B cell (primary cell): Measurements from ENCODE around the gene RNF220. TPM values are rescaled to one million over a fixed set of nuclear protein-coding genes. Genes with fewer than 3 reads are reported as not detected.

Source experiments
- ATAC-seq: fragments of 200-7000 bp; cut with Tn5 transposase; one replicate; pipeline ENCODE4 v1.10.0; 2021; ENCODE audit warnings: low read depth, mild to moderate bottlenecking, moderate number of reproducible peaks, moderate library complexity
- CTCF ChIA-PET: fragments of 350-600 bp; sonication (Branson Sonifier 250); formaldehyde crosslinking; loops from one replicate; lab custom pipeline; 2021; ENCODE audit warnings: antibody characterized with exemption, inconsistent platforms; lab: Charles Lee
- POLR2A ChIA-PET: fragments of 350-600 bp; sonication (Branson Sonifier 250); formaldehyde crosslinking; loops from one replicate; lab custom pipeline; 2021; ENCODE audit warnings: antibody characterized with exemption; lab: Charles Lee
- DNase-seq: peaks from one replicate; pipeline ENCODE4 v3.0.0; 2013
- H2AFZ ChIP-seq: 2 replicates; pipeline ENCODE4 v1.6.1; 2012; ENCODE audit warnings: mild to moderate bottlenecking, low read depth, low read length; ENCODE audit not compliant: insufficient read depth, poor library complexity, severe bottlenecking
- H3K27ac ChIP-seq, 2 donors: 1 replicate in 1 of 2; 2 replicates in 1 of 2; pipeline ENCODE4 v1.5.1; 2012 to 2013; ENCODE audit warnings: low read length in 2 of 2, mild to moderate bottlenecking in 2 of 2, moderate library complexity in 1 of 2
- H3K27me3 ChIP-seq, 4 experiments: fragments of 200-600 bp in 1 of 4; sonication (generic) in 1 of 4; replicated peaks in 1 of 4; 1 replicate in 2 of 4; 2 replicates in 2 of 4; pipeline versions ENCODE4 v1.6.1 to v1.7.0; 2013 to 2016; ENCODE audit warnings: low read length in 3 of 4, mild to moderate bottlenecking in 2 of 4, mixed read lengths in 1 of 4, moderate library complexity in 1 of 4; ENCODE audit not compliant: insufficient read depth in 4 of 4, control insufficient read depth in 3 of 4; ENCODE audit errors: control extremely low read depth in 1 of 4
- H3K36me3 ChIP-seq, 2 experiments: replicated peaks in 1 of 2; 1 replicate in 1 of 2; 2 replicates in 1 of 2; pipeline versions ENCODE4 v1.6.1 to v1.7.1; 2013; ENCODE audit warnings: low read length in 1 of 2; ENCODE audit not compliant: insufficient read depth in 2 of 2, control insufficient read depth in 1 of 2; ENCODE audit errors: control extremely low read depth in 1 of 2, extremely low read depth in 1 of 2
- H3K4me1 ChIP-seq, 2 donors: fragments of 200-600 bp in 1 of 2; sonication (generic) in 1 of 2; 1 replicate in 1 of 2; 2 replicates in 1 of 2; pipeline versions ENCODE4 v1.5.1 to v1.6.1; 2013 to 2017; ENCODE audit warnings: low read length in 2 of 2; ENCODE audit not compliant: control insufficient read depth in 2 of 2, insufficient read depth in 2 of 2
- H3K4me2 ChIP-seq: replicated peaks from 2 replicates; pipeline ENCODE3; 2012; ENCODE audit warnings: mild to moderate bottlenecking, low read depth, low read length; ENCODE audit not compliant: poor library complexity, severe bottlenecking
- H3K4me3 ChIP-seq, 5 experiments: fragments of 200-600 bp in 1 of 5; sonication (generic) in 1 of 5; 1 replicate in 3 of 5; 2 replicates in 2 of 5; pipeline versions ENCODE4 v1.5.1 to v1.7.0; 2011 to 2016; ENCODE audit warnings: low read length in 4 of 5, mild to moderate bottlenecking in 4 of 5, low read depth in 2 of 5, control low read depth in 1 of 5, moderate library complexity in 1 of 5; ENCODE audit not compliant: insufficient read depth in 1 of 5; ENCODE audit errors: control extremely low read depth in 1 of 5, extremely low read depth in 1 of 5
- H3K79me2 ChIP-seq: fragments of 200-600 bp; sonication (generic); one replicate; pipeline ENCODE4 v1.6.0; 2016; ENCODE audit warnings: low read length; ENCODE audit not compliant: control insufficient read depth, insufficient read depth
- H3K9ac ChIP-seq: fragments of 200-600 bp; sonication (generic); 2 replicates; pipeline ENCODE4 v1.6.1; 2017; ENCODE audit warnings: mild to moderate bottlenecking, low read length, moderate library complexity
- H3K9me3 ChIP-seq, 3 donors: one replicate each; pipeline versions ENCODE4 v1.6.1 to v1.7.1; 2013; ENCODE audit warnings: low read length in 2 of 3; ENCODE audit not compliant: control insufficient read depth in 2 of 3, insufficient read depth in 1 of 3; ENCODE audit errors: control extremely low read depth in 1 of 3
- H4K20me1 ChIP-seq: 2 replicates; pipeline ENCODE4 v1.6.0; 2012; ENCODE audit warnings: mild to moderate bottlenecking, low read length; ENCODE audit not compliant: insufficient read depth, control insufficient read depth, poor library complexity, severe bottlenecking
- H3K27ac Mint-ChIP-seq: one replicate; pipeline ENCODE4 v1.8.0; 2021; ENCODE audit warnings: mixed read lengths
- H3K27me3 Mint-ChIP-seq: one replicate; pipeline ENCODE4 v1.8.0; 2021; ENCODE audit warnings: mixed read lengths
- H3K4me1 Mint-ChIP-seq: one replicate; pipeline ENCODE4 v1.8.0; 2021; ENCODE audit warnings: mixed read lengths
- H3K4me3 Mint-ChIP-seq: one replicate; pipeline ENCODE4 v1.8.0; 2021; ENCODE audit warnings: mixed read lengths
- H3K9me3 Mint-ChIP-seq: one replicate; pipeline ENCODE4 v1.8.0; 2022; ENCODE audit warnings: mixed read lengths; ENCODE audit not compliant: insufficient read depth
- CTCF ChIP-seq: fragments of 200-600 bp; IDR thresholded peaks from one replicate; pipeline ENCODE4 v1.8.0; 2022; ENCODE audit warnings: antibody characterized with exemption, mild to moderate bottlenecking
- EZH2 ChIP-seq: IDR thresholded peaks from 2 replicates; pipeline ENCODE4 v1.6.1; 2012; ENCODE audit warnings: borderline replicate concordance, low read depth, mild to moderate bottlenecking, moderate library complexity, low read length; ENCODE audit not compliant: insufficient read depth, poor library complexity, severe bottlenecking
- WGBS: methylation state at CpG from one replicate; pipeline ENCODE4 v1.1.5; 2013; ENCODE audit warnings: missing lambda C conversion rate; ENCODE audit not compliant: insufficient coverage; 5-methylcytosine and 5-hydroxymethylcytosine counted together
- intact Hi-C: fragments of 100-400 bp; cut with micrococcal nuclease; formaldehyde crosslinking; loops from one replicate; pipeline ENCODE4 v1.10.0; 2022
- polyA plus RNA-seq: library from polyadenylated mRNA; depleted of rRNA; stranded (reverse); fragments of >200 nt; gene quantifications from 2 replicates; pipeline ENCODE4 v1.2.3, GENCODE V29; 2012
- total RNA-seq, 2 donors: library from RNA; stranded (reverse); fragments of 120-200 nt in 1 of 2; gene quantifications; 1 replicate in 1 of 2; 2 replicates in 1 of 2; pipeline versions ENCODE4 v1.2.3 to v1.2.4, GENCODE V29; 2013 to 2022

The RNF220 gene
- total and polyA plus RNA-seq, 2 donors (not counting 1 experiment from before 2014, with no cell fraction given), result 115 to 141 TPM

GRCh38 chr1:44654621-44655187, 249.6 kb downstream of the RNF220 start:
- DNase-seq (no peak), ATAC-seq (no peak)
- H3K36me3 ChIP-seq, result peaks cover 0 to 15% of the 10 kb centered on the region in 2 experiments
- ChIA-PET POLR2A (no interaction called here), CTCF (interaction anchor here (1.1 to 1.6 kb wide), 3 partner anchors 20 to 67 kb away, joined by 3 to 5 read pairs (median 3); partner anchors contain the start of genes ARMH1 and TMEM53)
- H3K9ac ChIP-seq, result no peak overlapping the region
- H3K27ac Mint-ChIP-seq, result no peak overlapping the region
- H3K9me3 Mint-ChIP-seq, result no peaks in the 10 kb centered on the region
- 99% methylated on average over 33 of the region's 35 CpGs for WGBS
- no peaks in the 10 kb centered on the region for H3K4me1 ChIP-seq
- no peak overlapping the region for H2AFZ ChIP-seq
- intact Hi-C loops, result no loop called here
- no peaks in the 10 kb centered on the region for H3K9me3 ChIP-seq
- H3K27me3 ChIP-seq, result no peaks in the 10 kb centered on the region
- no peaks in the 10 kb centered on the region for H3K27me3 Mint-ChIP-seq
- TF ChIP-seq EZH2 (no peak), CTCF (no peak)
- no peak overlapping the region for H3K4me2 ChIP-seq
- no peak overlapping the region for H3K4me3 Mint-ChIP-seq
- H3K4me3 ChIP-seq, result no peak overlapping the region
- no peaks in the 10 kb centered on the region for H4K20me1 ChIP-seq
- H3K27ac ChIP-seq, result no peak overlapping the region
- no peaks in the 10 kb centered on the region for H3K4me1 Mint-ChIP-seq
- H3K79me2 ChIP-seq, result no peaks in the 10 kb centered on the region

GRCh38 chr1:44655609-44656008, 250.6 kb downstream of the RNF220 start:
- intact Hi-C loops, result no loop called here
- no peak overlapping the region for H3K27ac Mint-ChIP-seq

More at GRCh38 chr1:44655609-44656008, 250.6 kb downstream of the RNF220 start:
- Mint-ChIP-seq H3K4me3 (no peak overlapping the region), H3K9me3 (no peaks in the 10 kb centered on the region), H3K27me3 (no peaks in the 10 kb centered on the region), H3K4me1 (no peaks in the 10 kb centered on the region)
- H3K27ac ChIP-seq, result no peak overlapping the region
- H3K4me2 ChIP-seq, result no peak overlapping the region
- no peak overlapping the region for H3K9ac ChIP-seq
- H3K79me2 ChIP-seq, result no peaks in the 10 kb centered on the region
- no peaks in the 10 kb centered on the region for H3K4me1 ChIP-seq
- no peaks in the 10 kb centered on the region for H3K27me3 ChIP-seq
- peaks cover 0 to 7% of the 10 kb centered on the region in 2 experiments for H3K36me3 ChIP-seq
- 82% methylated on average over 5 of the region's 5 CpGs for whole genome bisulfite sequencing
- no peak for TF ChIP-seq EZH2
- TF ChIP-seq CTCF, result peak; percentile 45
- no peaks in the 10 kb centered on the region for H4K20me1 ChIP-seq
- POLR2A ChIA-PET, result no interaction called here
- DNase-seq (no peak), ATAC-seq (no peak)
- H3K9me3 ChIP-seq, result no peaks in the 10 kb centered on the region
- H2AFZ ChIP-seq, result no peak overlapping the region
- CTCF ChIA-PET, result interaction anchor here (1.0 to 1.6 kb wide), 6 partner anchors 19 to 437 kb away, joined by 3 to 5 read pairs (median 3); partner anchors contain the start of genes ARMH1 and TMEM53
- no peak overlapping the region for H3K4me3 ChIP-seq
